ENCODE measurements around the gene MIR17HG.
"Not testable (repeated sequence)": the region's sequence is repeated elsewhere in the genome, so short reads cannot be mapped to it uniquely, and the experiment has no call there.

MIR17HG gene

GRCh38 chr13:91347202-91347995 lies at the start of gene MIR17HG:
Gene MIR17HG, plus strand, starts transcription at chr13:91347687.
- DNase-seq, result peak; percentile 92

GRCh38 chr13:91298060-91298459 lies 49.4 kb upstream of the MIR17HG start:
- DNase-seq, result no peak

GRCh38 chr13:91302111-91302510 lies 45.4 kb upstream of the MIR17HG start:
- DNase-seq, result no peak

GRCh38 chr13:91303031-91303430 lies 44.5 kb upstream of the MIR17HG start:
- no peak for DNase-seq

- DNase-seq, result no peak
Measured at GRCh38 chr13:91304741-91305140, 42.7 kb upstream of the MIR17HG start.

GRCh38 chr13:91305652-91306051 lies 41.8 kb upstream of the MIR17HG start:
- no peak for DNase-seq

GRCh38 chr13:91307887-91308286 lies 39.6 kb upstream of the MIR17HG start:
- no peak for DNase-seq

GRCh38 chr13:91308299-91308698 lies 39.2 kb upstream of the MIR17HG start:
- DNase-seq, result no peak

GRCh38 chr13:91311491-91311890 lies 36.0 kb upstream of the MIR17HG start:
- DNase-seq, result no peak

- no peak for DNase-seq
Measured at GRCh38 chr13:91312324-91312723, 35.2 kb upstream of the MIR17HG start.

- DNase-seq, result peak; percentile 33
Measured at GRCh38 chr13:91313103-91313502, 34.4 kb upstream of the MIR17HG start.

- no peak for DNase-seq
Measured at GRCh38 chr13:91313581-91313980, 33.9 kb upstream of the MIR17HG start.

GRCh38 chr13:91314888-91315287 lies 32.6 kb upstream of the MIR17HG start:
- DNase-seq, result no peak

- no peak for DNase-seq
Measured at GRCh38 chr13:91318886-91319285, 28.6 kb upstream of the MIR17HG start.

GRCh38 chr13:91319996-91320395 lies 27.5 kb upstream of the MIR17HG start:
- DNase-seq, result no peak

GRCh38 chr13:91320990-91321389 lies 26.5 kb upstream of the MIR17HG start:
- not testable (repeated sequence) for DNase-seq

- no peak for DNase-seq
Measured at GRCh38 chr13:91323349-91323748, 24.1 kb upstream of the MIR17HG start.

GRCh38 chr13:91326146-91326545 lies 21.3 kb upstream of the MIR17HG start:
- no peak for DNase-seq

GRCh38 chr13:91328726-91329125 lies 18.8 kb upstream of the MIR17HG start:
- DNase-seq, result no peak

- DNase-seq, result no peak
Measured at GRCh38 chr13:91329733-91330132, 17.8 kb upstream of the MIR17HG start.

- DNase-seq, result no peak
Measured at GRCh38 chr13:91331047-91331915, 16.2 kb upstream of the MIR17HG start.

GRCh38 chr13:91346062-91346461 lies 1.4 kb upstream of the MIR17HG start:
- no peak for DNase-seq

GRCh38 chr13:91346850-91347201 lies 661 bp upstream of the MIR17HG start:
- peak; percentile 73 for DNase-seq

All from RPMI8226 (cell line).